H1 (cell line): ENCODE data around the gene TAS1R3. TPM values are rescaled to one million over a fixed set of nuclear protein-coding genes. Genes with fewer than 3 reads are reported as not detected.

Experiments used
- BACH1 ChIP-seq: IDR thresholded peaks from 2 replicates; pipeline ENCODE4 v1.6.1; 2012; ENCODE audit warnings: low read length, improper control_type of control experiment
- CBX8 ChIP-seq: fragments of 300-800, 300-1000 bp; sonication (generic); IDR thresholded peaks from 2 replicates; pipeline ENCODE4 v1.7.1; 2016; ENCODE audit warnings: low read depth, low read length, borderline replicate concordance
- CHD7 ChIP-seq: fragments of 300-600 bp; sonication (generic); IDR thresholded peaks from 2 replicates; pipeline ENCODE4 v1.7.1; 2012; ENCODE audit warnings: low read length, moderate library complexity, mild to moderate bottlenecking, inconsistent platforms; ENCODE audit not compliant: insufficient replicate concordance
- E2F6 ChIP-seq: IDR thresholded peaks from 2 replicates; pipeline ENCODE4 v1.6.1; 2012; ENCODE audit warnings: inconsistent platforms
- EP300 ChIP-seq, 2 experiments: IDR thresholded peaks; 1 replicate in 1 of 2; 2 replicates in 1 of 2; pipeline ENCODE4 v1.6.1; 2011 to 2012; ENCODE audit warnings: low read depth in 2 of 2, low read length in 2 of 2, mild to moderate bottlenecking in 2 of 2, borderline replicate concordance in 1 of 2, inconsistent platforms in 1 of 2, moderate library complexity in 1 of 2
- EZH2 ChIP-seq: fragments of 200-600 bp; sonication (generic); IDR thresholded peaks from 2 replicates; pipeline ENCODE4 v1.7.1; 2012; ENCODE audit warnings: low read depth, mild to moderate bottlenecking, moderate library complexity, low read length, inconsistent platforms; ENCODE audit not compliant: severe bottlenecking
- FOSL1 ChIP-seq: IDR thresholded peaks from 2 replicates; pipeline ENCODE4 v1.6.1; 2011; ENCODE audit warnings: mild to moderate bottlenecking, low read depth, low read length, moderate library complexity; ENCODE audit not compliant: insufficient read depth
- KDM5A ChIP-seq: fragments of 200-600 bp; IDR thresholded peaks from 2 replicates; pipeline ENCODE4 v1.7.1; 2012; ENCODE audit warnings: mild to moderate bottlenecking, low read length, inconsistent platforms, mixed read lengths
- POLR2A ChIP-seq, 2 experiments: IDR thresholded peaks; 1 replicate in 1 of 2; 2 replicates in 1 of 2; pipeline ENCODE4 v1.6.1; 2011; ENCODE audit warnings: low read depth in 2 of 2, low read length in 2 of 2, mild to moderate bottlenecking in 2 of 2; ENCODE audit errors: control extremely low read depth in 1 of 2
- SIRT6 ChIP-seq: IDR thresholded peaks from one replicate; pipeline ENCODE4 v1.7.1; 2012; ENCODE audit warnings: low read length, inconsistent platforms
- SUZ12 ChIP-seq: fragments of 200-600 bp; sonication (generic); IDR thresholded peaks from 2 replicates; pipeline ENCODE4 v1.6.1; 2012; ENCODE audit warnings: mild to moderate bottlenecking, inconsistent platforms, low read length, moderate library complexity, mixed read lengths
- polyA plus RNA-seq, 7 experiments: library from polyadenylated mRNA; depleted of rRNA in 3 of 7; stranded (reverse) in 5 of 7; unstranded in 2 of 7; fragments of >200 nt in 5 of 7; fragments of 200-250 nt in 2 of 7; gene quantifications; 1 replicate in 5 of 7; 2 replicates in 1 of 7; 4 replicates in 1 of 7; pipeline versions ENCODE4 v1.2.1 to v1.2.3, GENCODE V29; 2011 to 2013; ENCODE audit warnings: missing spikeins in 2 of 7, mixed read lengths in 2 of 7
- total RNA-seq: library from RNA; stranded (reverse); fragmentation: NEBNext Ultra II Directional; extraction: Animal tissue kit (Norgen Biotek cat#: 25700); gene quantifications from 2 replicates; pipeline ENCODE4 v1.2.1, GENCODE V29; 2021

The TAS1R3 gene
- total and polyA plus RNA-seq, 2 of the 8 experiments (the other 6 are each of a cell fraction or from before 2014, with no cell fraction given): 0.03 to 0.19 TPM

- TF ChIP-seq CHD7 (no peak), CBX8 (no peak), BACH1 (no peak), EZH2 (no peak), POLR2A (IDR thresholded peaks at IDR 0.05; ENCODE audit: control extremely low read depth in 1 of 2, low read depth in 2 of 2, low read length in 2 of 2) (no peak), SIRT6 (no peak), FOSL1 (no peak), E2F6 (no peak), EP300 (IDR thresholded peaks at IDR 0.05; ENCODE audit: borderline replicate concordance in 1 of 2, low read depth in 2 of 2, low read length in 2 of 2) (no peak), KDM5A (no peak), SUZ12 (no peak)
Observed at GRCh38 chr1:1364266-1364665, 33.2 kb downstream of the TAS1R3 start (continued).
